CD14-positive monocyte (primary cell): ENCODE data around the gene PIP5K1B. TPM values are rescaled to one million over a fixed set of nuclear protein-coding genes. Genes with fewer than 3 reads are reported as not detected.

Source experiments
- DNase-seq, 3 donors: peaks; one replicate each; pipeline ENCODE4 v3.0.0-alpha.2; 2011 to 2022
- H2AFZ ChIP-seq: 2 replicates; pipeline ENCODE4 v1.6.0; 2012; ENCODE audit warnings: mild to moderate bottlenecking, low read depth, low read length, inconsistent platforms; ENCODE audit not compliant: insufficient read depth, poor library complexity, severe bottlenecking
- H3K27ac ChIP-seq, 2 donors: 1 replicate in 1 of 2; 2 replicates in 1 of 2; pipeline ENCODE4 v1.5.1; 2012 to 2013; ENCODE audit warnings: low read length in 2 of 2, control low read depth in 1 of 2, inconsistent platforms in 1 of 2, low read depth in 1 of 2, mild to moderate bottlenecking in 1 of 2
- H3K27me3 ChIP-seq, 2 donors: one replicate each; pipeline versions ENCODE4 v1.6.0 to v1.6.1; 2011 to 2013; ENCODE audit warnings: low read length in 2 of 2; ENCODE audit not compliant: control insufficient read depth in 2 of 2, insufficient read depth in 2 of 2
- H3K36me3 ChIP-seq, 2 donors: replicated peaks in 1 of 2; 1 replicate in 1 of 2; 2 replicates in 1 of 2; pipeline versions ENCODE4 v1.5.1 to v1.6.1; 2012 to 2013; ENCODE audit warnings: low read length in 2 of 2, control low read depth in 1 of 2, inconsistent platforms in 1 of 2, mild to moderate bottlenecking in 1 of 2; ENCODE audit not compliant: insufficient read depth in 2 of 2, control insufficient read depth in 1 of 2
- H3K4me1 ChIP-seq, 2 donors: 1 replicate in 1 of 2; 2 replicates in 1 of 2; pipeline versions ENCODE4 v1.5.1 to v1.6.1; 2012 to 2013; ENCODE audit warnings: low read length in 2 of 2, control low read depth in 1 of 2, inconsistent platforms in 1 of 2, mild to moderate bottlenecking in 1 of 2, moderate library complexity in 1 of 2; ENCODE audit not compliant: insufficient read depth in 2 of 2, control insufficient read depth in 1 of 2
- H3K4me2 ChIP-seq: replicated peaks from 2 replicates; pipeline ENCODE3; 2012; ENCODE audit warnings: low read length, moderate library complexity, mild to moderate bottlenecking; ENCODE audit not compliant: poor library complexity, severe bottlenecking; ENCODE audit errors: extremely low read depth
- H3K4me3 ChIP-seq, 3 experiments: fragments of 200-600 bp in 1 of 3; sonication (generic) in 1 of 3; replicated peaks in 1 of 3; 1 replicate in 2 of 3; 2 replicates in 1 of 3; pipeline ENCODE4 v1.5.1; 2011 to 2013; ENCODE audit warnings: low read length in 3 of 3, mild to moderate bottlenecking in 3 of 3, control low read depth in 2 of 3, low read depth in 2 of 3, inconsistent platforms in 1 of 3, moderate library complexity in 1 of 3
- H3K79me2 ChIP-seq: 2 replicates; pipeline ENCODE4 v1.6.0; 2012; ENCODE audit warnings: mild to moderate bottlenecking, control low read depth, inconsistent platforms, low read length, moderate library complexity; ENCODE audit not compliant: insufficient read depth
- H3K9ac ChIP-seq: 2 replicates; pipeline ENCODE4 v1.6.0; 2017; ENCODE audit warnings: low read length, mild to moderate bottlenecking; ENCODE audit not compliant: insufficient read depth, poor library complexity, severe bottlenecking
- H3K9me3 ChIP-seq, 2 donors: replicated peaks in 1 of 2; 1 replicate in 1 of 2; 2 replicates in 1 of 2; pipeline versions ENCODE4 v1.5.1 to v1.6.1; 2012 to 2013; ENCODE audit warnings: low read length in 2 of 2, control low read depth in 1 of 2; ENCODE audit not compliant: control insufficient read depth in 1 of 2, insufficient read depth in 1 of 2
- H4K20me1 ChIP-seq: 2 replicates; pipeline ENCODE4 v1.6.0; 2012; ENCODE audit warnings: mild to moderate bottlenecking, low read length, control low read depth, moderate library complexity; ENCODE audit not compliant: insufficient read depth
- H3K27ac Mint-ChIP-seq, 7 donors: one replicate each; pipeline ENCODE4 v1.8.0; 2020; ENCODE audit warnings: mild to moderate bottlenecking in 7 of 7, mixed read lengths in 7 of 7, moderate library complexity in 6 of 7, inconsistent platforms in 2 of 7
- H3K27me3 Mint-ChIP-seq, 3 donors: one replicate each; pipeline ENCODE4 v1.8.0; 2021 to 2022; ENCODE audit warnings: low read depth in 3 of 3, mild to moderate bottlenecking in 3 of 3, mixed read lengths in 3 of 3, moderate library complexity in 3 of 3, inconsistent platforms in 1 of 3
- H3K36me3 Mint-ChIP-seq, 2 donors: one replicate each; pipeline ENCODE4 v1.8.0; 2020; ENCODE audit warnings: mixed read lengths in 2 of 2, inconsistent platforms in 1 of 2, mild to moderate bottlenecking in 1 of 2
- H3K4me1 Mint-ChIP-seq: one replicate; pipeline ENCODE4 v1.8.0; 2020; ENCODE audit warnings: mild to moderate bottlenecking, mixed read lengths
- H3K4me3 Mint-ChIP-seq, 2 donors: one replicate each; pipeline ENCODE4 v1.8.0; 2020; ENCODE audit warnings: mild to moderate bottlenecking in 2 of 2, mixed read lengths in 2 of 2, moderate library complexity in 1 of 2
- H3K9me3 Mint-ChIP-seq, 7 donors: one replicate each; pipeline ENCODE4 v1.8.0; 2020 to 2022; ENCODE audit warnings: mixed read lengths in 7 of 7, mild to moderate bottlenecking in 6 of 7, moderate library complexity in 6 of 7, inconsistent platforms in 2 of 7
- WGBS: methylation state at CpG from one replicate; pipeline ENCODE4 v1.1.5; 2013; ENCODE audit warnings: missing lambda C conversion rate; ENCODE audit not compliant: insufficient coverage; 5-methylcytosine and 5-hydroxymethylcytosine counted together
- intact Hi-C, 2 donors: fragments of 100-400 bp; cut with micrococcal nuclease; formaldehyde crosslinking; loops; one replicate each; pipeline versions ENCODE4 v1.15.0 to v1.15.1; 2023
- polyA plus RNA-seq, 3 donors: library from polyadenylated mRNA; depleted of rRNA in 1 of 3; unstranded in 2 of 3; stranded (reverse) in 1 of 3; fragments of 300-500 nt in 2 of 3; fragments of >200 nt in 1 of 3; fragmentation: Illumina TruSeq in 2 of 3; gene quantifications; 1 replicate in 2 of 3; 2 replicates in 1 of 3; pipeline ENCODE4 v1.2.3, GENCODE V29; 2012 to 2021
- TF ChIP-seq, protein P1 (sequence below): fragments of 200-600 bp; IDR thresholded peaks from one replicate; pipeline ENCODE4 v1.8.0; 2022; ENCODE audit warnings: antibody characterized with exemption, mild to moderate bottlenecking

The PIP5K1B gene
- polyA plus RNA-seq, 3 donors: 0.18 to 4.1 (median 0.87) TPM

DNA sequence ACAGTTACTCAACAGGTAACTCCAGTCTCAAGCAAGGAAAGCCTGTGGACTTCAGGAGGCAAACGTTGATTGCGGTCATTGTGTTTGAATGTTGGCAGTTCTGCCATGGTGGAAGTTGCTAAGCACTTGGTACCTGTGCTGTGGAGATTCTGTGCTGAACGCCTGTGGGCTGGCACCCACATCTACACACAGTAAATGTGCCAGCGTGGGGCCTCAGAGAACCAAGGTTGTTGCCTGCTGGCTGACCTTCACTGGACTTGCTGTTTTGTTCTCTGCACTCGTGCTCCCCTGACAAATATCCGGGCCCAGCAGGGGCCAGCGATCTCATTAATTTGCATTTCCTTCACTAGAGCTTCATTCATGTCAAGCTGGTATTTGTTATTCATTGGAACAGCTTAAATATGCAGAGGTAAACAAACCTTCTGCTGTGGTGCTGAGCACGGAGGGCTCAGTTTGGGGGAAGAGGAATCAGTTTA lies 167.0 kb downstream of the PIP5K1B start:
- DNase-seq: no peak
- H3K4me1 ChIP-seq: no peaks in the 10 kb centered on the region
- no peak overlapping the region for H2AFZ ChIP-seq
- TF ChIP-seq, protein P1, sequence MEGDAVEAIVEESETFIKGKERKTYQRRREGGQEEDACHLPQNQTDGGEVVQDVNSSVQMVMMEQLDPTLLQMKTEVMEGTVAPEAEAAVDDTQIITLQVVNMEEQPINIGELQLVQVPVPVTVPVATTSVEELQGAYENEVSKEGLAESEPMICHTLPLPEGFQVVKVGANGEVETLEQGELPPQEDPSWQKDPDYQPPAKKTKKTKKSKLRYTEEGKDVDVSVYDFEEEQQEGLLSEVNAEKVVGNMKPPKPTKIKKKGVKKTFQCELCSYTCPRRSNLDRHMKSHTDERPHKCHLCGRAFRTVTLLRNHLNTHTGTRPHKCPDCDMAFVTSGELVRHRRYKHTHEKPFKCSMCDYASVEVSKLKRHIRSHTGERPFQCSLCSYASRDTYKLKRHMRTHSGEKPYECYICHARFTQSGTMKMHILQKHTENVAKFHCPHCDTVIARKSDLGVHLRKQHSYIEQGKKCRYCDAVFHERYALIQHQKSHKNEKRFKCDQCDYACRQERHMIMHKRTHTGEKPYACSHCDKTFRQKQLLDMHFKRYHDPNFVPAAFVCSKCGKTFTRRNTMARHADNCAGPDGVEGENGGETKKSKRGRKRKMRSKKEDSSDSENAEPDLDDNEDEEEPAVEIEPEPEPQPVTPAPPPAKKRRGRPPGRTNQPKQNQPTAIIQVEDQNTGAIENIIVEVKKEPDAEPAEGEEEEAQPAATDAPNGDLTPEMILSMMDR: no peak
- WGBS: 100% methylated on average over 1 of the region's 8 CpGs
- H3K79me2 ChIP-seq: no peaks in the 10 kb centered on the region
- Mint-ChIP-seq H3K36me3 (peaks cover 0 to 2% of the 10 kb centered on the region in 2 donors), H3K27ac (no peak overlapping the region), H3K4me1 (peaks cover 8% of the 10 kb centered on the region), H3K27me3 (no peaks in the 10 kb centered on the region), H3K9me3 (no peaks in the 10 kb centered on the region), H3K4me3 (no peak overlapping the region)
- no peaks in the 10 kb centered on the region for H3K9me3 ChIP-seq
- no peak overlapping the region for H3K4me3 ChIP-seq
- H3K36me3 ChIP-seq: no peaks in the 10 kb centered on the region
- H3K27me3 ChIP-seq: no peaks in the 10 kb centered on the region
- no peak overlapping the region for H3K4me2 ChIP-seq
- no peak overlapping the region for H3K9ac ChIP-seq
- intact Hi-C loops: no loop called here
- no peaks in the 10 kb centered on the region for H4K20me1 ChIP-seq
- H3K27ac ChIP-seq: no peak overlapping the region

DNA sequence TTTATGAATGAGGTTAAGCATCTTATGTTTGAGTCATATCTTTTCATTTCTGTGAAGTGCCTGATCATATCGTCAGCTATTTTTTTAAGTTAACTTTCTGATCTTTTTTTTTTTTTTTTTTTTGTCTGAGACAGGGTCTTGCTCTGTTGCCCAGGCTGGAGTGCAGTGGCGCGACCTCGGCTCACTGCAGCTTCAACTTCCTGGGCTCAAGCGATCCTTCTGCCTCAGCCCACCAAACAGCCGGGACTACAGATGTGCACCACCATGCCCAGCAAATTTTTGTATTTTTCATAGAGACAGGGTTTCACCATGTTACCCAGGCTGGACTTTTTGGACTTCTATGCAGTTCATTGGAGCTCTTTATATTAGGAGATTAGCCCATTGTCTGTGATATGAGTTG lies 168.1 kb downstream of the PIP5K1B start:
- 100% methylated on average over 3 of the region's 6 CpGs for WGBS
- H2AFZ ChIP-seq: no peak overlapping the region

More for the DNA sequence above, 168.1 kb downstream of the PIP5K1B start:
- Histone ChIP-seq H3K9me3 (no peaks in the 10 kb centered on the region), H3K4me1 (no peaks in the 10 kb centered on the region), H3K27ac (no peak overlapping the region), H4K20me1 (no peaks in the 10 kb centered on the region), H3K9ac (no peak overlapping the region), H3K4me3 (no peak overlapping the region), H3K27me3 (no peaks in the 10 kb centered on the region), H3K36me3 (no peaks in the 10 kb centered on the region), H3K79me2 (no peaks in the 10 kb centered on the region), H3K4me2 (no peak overlapping the region)
- no peaks in the 10 kb centered on the region for H3K27me3 Mint-ChIP-seq
- no peak for DNase-seq
- H3K4me1 Mint-ChIP-seq: peaks cover 8% of the 10 kb centered on the region
- intact Hi-C loops: no loop called here
- no peak overlapping the region for H3K4me3 Mint-ChIP-seq
- no peaks in the 10 kb centered on the region for H3K9me3 Mint-ChIP-seq
- H3K36me3 Mint-ChIP-seq: peaks cover 0 to 3% of the 10 kb centered on the region in 2 donors
- TF ChIP-seq, protein P1: no peak
- no peak overlapping the region for H3K27ac Mint-ChIP-seq
